MG63 (cell line): ENCODE measurements around the gene CCNJL. TPM values are rescaled to one million over a fixed set of nuclear protein-coding genes. Genes with fewer than 3 reads are reported as not detected.

Source experiments
- DNase-seq: peaks from one replicate; pipeline ENCODE4 v3.0.0-alpha.2; 2020
- H3K27me3 ChIP-seq: fragments of 250-450 bp; sonication (Bioruptor Pico); 2 replicates; pipeline ENCODE4 v1.5.1; 2020; ENCODE audit warnings: mild to moderate bottlenecking, moderate library complexity
- H3K36me3 ChIP-seq: fragments of 250-450 bp; sonication (Bioruptor Pico); 2 replicates; pipeline ENCODE4 v1.5.1; 2020; ENCODE audit warnings: mild to moderate bottlenecking, moderate library complexity
- H3K4me3 ChIP-seq: fragments of 250-450 bp; sonication (Bioruptor Pico); 2 replicates; pipeline ENCODE4 v1.5.1; 2020; ENCODE audit warnings: mild to moderate bottlenecking, moderate library complexity
- H3K9me3 ChIP-seq: fragments of 250-450 bp; sonication (Bioruptor Pico); 2 replicates; pipeline ENCODE4 v1.5.1; 2020; ENCODE audit warnings: mild to moderate bottlenecking, moderate library complexity
- total RNA-seq: library from RNA; depleted of rRNA; stranded (reverse); fragments of >200 nt; shearing (Covaris generic); gene quantifications from 2 replicates; pipeline ENCODE4 v1.2.3, GENCODE V29; 2014; ENCODE audit warnings: low replicate concordance

The CCNJL gene
- total RNA-seq, 1 experiment from 2014 or later: 0.16 TPM

DNA sequence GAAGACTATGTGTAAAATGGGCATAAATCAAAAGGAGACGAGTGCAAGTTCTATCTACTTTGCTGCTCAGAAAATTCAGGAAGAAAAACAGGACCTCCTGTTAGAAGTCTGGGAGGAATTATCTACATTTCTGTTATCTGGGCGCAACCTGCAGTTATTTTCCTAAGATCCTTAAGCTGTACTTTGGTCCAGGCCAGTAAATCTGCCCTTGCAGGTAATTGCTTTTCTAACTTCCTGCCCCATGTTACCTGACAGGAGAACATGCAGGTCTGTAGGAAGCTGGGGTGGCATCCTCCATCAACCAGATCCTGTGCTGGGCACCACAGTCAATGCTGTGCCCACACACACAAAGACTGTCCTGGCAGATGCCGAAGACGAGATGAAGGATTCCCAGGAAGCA, 5.7 kb downstream of the CCNJL start:
- no peak for DNase-seq
- Histone ChIP-seq H3K27me3 (peaks cover 19% of the 10 kb centered on the region), H3K4me3 (no peak overlapping the region), H3K9me3 (no peaks in the 10 kb centered on the region), H3K36me3 (no peaks in the 10 kb centered on the region)

DNA sequence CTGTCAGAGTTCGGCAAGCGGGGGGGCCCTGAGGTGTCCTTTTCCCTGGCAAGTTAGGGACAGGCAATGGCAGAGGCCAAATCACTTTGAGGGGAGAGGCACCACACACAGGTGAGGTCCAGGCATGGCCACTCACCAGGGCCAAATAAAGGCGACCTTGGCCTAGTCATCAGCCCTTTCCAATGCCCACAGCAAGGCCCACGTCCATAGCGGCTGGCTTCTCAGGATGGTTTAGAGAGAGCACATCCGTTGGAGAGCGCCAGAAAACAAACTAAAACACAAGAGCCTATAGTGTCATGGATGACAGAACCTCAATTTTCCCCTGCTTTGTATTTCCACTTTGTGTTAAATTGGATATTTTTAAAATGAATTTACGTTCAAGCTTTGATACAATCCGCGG, 7.0 kb downstream of the CCNJL start:
- no peaks in the 10 kb centered on the region for H3K9me3 ChIP-seq
- H3K27me3 ChIP-seq: peaks cover 6% of the 10 kb centered on the region; the same call in 1 of the 2 replicates
- H3K4me3 ChIP-seq: no peak overlapping the region
- no peak for DNase-seq
- H3K36me3 ChIP-seq: no peaks in the 10 kb centered on the region

DNA sequence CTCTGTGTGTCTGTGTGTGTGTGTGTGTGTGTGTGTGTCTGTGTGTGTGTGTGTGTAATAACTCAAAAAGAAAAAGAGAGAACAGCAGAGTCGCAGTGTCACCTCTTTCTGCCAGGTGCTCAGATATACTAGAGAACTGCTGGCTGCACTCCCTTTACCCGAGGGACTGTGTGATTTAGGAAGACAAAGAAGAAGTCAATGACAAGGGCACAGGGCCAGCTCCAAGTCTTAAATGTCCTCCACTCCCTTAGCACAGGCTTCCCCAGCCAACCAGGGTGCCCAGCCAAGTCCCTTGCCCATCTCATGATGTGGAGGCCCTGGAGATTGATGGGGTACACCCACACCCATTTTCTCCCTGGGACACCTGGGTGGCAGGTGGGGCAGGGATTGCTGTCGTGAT, 8.7 kb downstream of the CCNJL start:
- Histone ChIP-seq H3K27me3 (peaks cover 6% of the 10 kb centered on the region; the same call in 1 of the 2 replicates), H3K36me3 (no peaks in the 10 kb centered on the region), H3K9me3 (no peaks in the 10 kb centered on the region), H3K4me3 (no peak overlapping the region)
- no peak for DNase-seq

DNA sequence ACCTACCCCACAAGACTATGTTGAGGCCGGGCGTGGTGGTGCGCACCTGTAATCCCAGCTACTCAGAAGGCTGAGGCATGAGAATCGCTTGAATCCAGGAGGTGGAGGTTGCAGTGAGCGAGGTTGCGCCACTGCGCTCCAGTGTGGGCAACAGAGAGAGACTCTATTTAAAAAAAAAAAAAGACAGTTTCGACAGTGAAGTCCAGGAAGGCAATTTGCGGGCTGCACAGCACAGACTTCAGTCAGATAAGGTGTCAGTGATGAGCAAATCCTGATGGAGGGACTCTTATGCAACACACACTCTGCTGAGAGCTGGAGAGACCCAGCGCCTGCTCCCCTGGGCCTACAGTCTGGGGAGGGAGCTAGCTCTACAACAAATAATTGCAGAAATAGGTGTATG, 14.2 kb downstream of the CCNJL start:
- Histone ChIP-seq H3K27me3 (no peaks in the 10 kb centered on the region), H3K36me3 (no peaks in the 10 kb centered on the region), H3K4me3 (no peak overlapping the region), H3K9me3 (no peaks in the 10 kb centered on the region)
- DNase-seq: no peak

DNA sequence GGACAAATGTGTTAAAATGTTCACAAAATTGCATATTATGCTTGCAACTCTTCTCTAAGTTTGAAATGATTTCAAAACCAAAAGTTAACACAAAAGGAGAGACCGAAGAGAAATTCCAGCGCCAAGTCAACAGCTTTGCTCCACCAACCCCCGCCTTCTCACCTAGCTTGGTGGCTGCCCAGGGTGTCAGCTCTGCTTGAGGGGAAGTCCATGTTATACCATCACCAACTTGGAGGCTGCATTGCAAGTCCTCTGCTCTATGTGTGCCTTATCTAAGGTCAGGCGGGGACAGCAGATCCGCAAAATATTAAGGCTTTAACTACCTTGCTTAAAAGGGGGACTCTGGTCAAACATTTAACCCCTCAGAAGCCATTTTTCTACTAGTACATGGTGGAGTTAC, 14.6 kb downstream of the CCNJL start:
- no peaks in the 10 kb centered on the region for H3K9me3 ChIP-seq
- no peak overlapping the region for H3K4me3 ChIP-seq
- no peak for DNase-seq
- no peaks in the 10 kb centered on the region for H3K36me3 ChIP-seq
- H3K27me3 ChIP-seq: no peaks in the 10 kb centered on the region

DNA sequence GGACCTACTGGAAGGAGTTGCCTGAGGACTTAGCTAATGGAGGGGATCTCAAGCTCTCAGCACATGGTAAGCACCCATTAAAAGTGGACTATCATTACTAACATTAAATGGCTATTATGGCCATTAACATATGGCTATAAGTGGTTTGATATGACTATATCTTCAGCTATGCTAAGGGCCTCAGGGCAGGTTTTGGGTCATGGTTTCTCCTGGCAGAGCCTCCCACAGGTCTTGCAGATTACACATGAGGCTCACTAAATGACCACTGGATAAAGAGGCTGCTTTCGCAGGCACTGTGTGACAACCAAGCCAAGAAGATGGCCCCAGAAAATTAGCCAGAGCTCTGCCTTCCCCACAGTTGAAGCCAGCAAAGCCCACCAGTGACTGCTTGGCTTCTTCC, 15.4 kb downstream of the CCNJL start:
- Histone ChIP-seq H3K36me3 (no peaks in the 10 kb centered on the region), H3K9me3 (no peaks in the 10 kb centered on the region), H3K27me3 (no peaks in the 10 kb centered on the region), H3K4me3 (no peak overlapping the region)
- no peak for DNase-seq

DNA sequence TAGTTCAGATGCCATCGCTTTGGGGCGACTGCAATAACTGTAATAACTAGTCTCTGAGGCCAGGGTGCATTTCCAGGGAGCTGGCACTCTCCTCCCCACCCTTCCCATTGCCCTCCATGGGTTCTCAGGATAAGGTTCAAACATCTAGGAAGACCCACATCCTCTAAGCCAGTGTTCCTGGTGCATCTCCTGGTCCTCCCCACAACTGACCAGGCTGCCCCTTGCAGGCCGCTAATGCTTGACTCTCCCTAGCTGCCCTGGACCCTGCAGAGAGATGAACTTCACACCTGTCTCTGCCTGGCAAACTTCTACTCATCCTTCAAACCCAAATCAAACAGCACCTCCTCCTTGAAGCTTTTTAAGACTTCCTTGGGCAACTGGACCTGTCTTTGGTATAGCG, 15.9 kb downstream of the CCNJL start:
- DNase-seq: no peak
- H3K9me3 ChIP-seq: no peaks in the 10 kb centered on the region

DNA sequence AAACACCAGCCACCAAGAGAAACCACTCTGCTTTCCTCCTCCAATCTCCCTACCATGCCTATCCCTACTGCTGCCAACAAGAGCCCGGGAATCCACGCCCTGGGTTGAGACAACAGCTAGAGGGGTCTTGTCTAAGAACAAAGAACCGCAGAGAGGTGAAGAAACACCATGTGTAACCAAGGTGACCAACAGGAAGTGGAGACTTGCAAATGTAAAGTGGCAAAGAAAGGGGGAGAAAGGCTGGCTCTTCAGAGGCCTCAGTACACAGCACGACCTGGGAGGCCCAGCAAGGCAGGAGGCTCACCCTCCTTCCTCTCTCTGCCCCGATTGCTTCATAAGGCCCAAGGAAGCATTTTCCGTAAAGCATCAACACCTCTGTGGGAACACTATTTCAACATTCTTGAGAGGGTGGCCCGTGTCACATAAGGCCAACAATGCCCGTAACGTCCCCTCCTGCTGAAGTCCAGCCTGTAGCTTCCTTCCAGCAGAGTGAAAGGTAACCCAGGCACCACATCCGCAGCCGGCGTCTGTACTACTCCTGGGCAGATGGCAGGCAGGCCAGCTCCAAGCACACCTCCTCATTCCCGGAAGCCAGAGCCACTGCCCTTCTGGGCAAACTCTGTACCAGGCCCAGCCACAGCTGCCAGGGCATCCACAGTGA, 18.3 kb downstream of the CCNJL start:
- Histone ChIP-seq H3K36me3 (no peaks in the 10 kb centered on the region), H3K9me3 (no peaks in the 10 kb centered on the region), H3K27me3 (no peaks in the 10 kb centered on the region), H3K4me3 (no peak overlapping the region)
- DNase-seq: no peak

More for the DNA sequence above, 15.9 kb downstream of the CCNJL start:
- Histone ChIP-seq H3K27me3 (no peaks in the 10 kb centered on the region), H3K36me3 (no peaks in the 10 kb centered on the region), H3K4me3 (no peak overlapping the region)

DNA sequence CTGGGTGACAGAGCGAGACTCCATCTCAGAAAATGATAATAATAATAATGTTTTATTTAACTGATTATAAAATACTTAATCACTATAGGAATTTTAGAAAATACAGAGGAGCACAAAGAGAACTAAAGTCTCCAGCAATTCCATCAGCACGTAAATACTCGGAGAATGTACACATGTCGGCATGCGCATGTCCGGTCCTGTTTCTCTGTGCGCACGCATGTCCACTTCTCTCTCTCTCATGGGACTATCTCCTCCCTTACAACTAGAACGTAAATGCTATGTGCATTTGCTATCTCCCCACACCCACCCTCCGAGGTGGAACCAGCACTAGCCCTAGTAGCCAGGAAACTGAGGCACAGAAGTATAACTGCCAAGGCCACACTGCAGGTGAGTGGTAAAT, 19.0 kb downstream of the CCNJL start:
- no peak for DNase-seq
- Histone ChIP-seq H3K36me3 (no peaks in the 10 kb centered on the region), H3K9me3 (no peaks in the 10 kb centered on the region), H3K4me3 (no peak overlapping the region), H3K27me3 (no peaks in the 10 kb centered on the region)

DNA sequence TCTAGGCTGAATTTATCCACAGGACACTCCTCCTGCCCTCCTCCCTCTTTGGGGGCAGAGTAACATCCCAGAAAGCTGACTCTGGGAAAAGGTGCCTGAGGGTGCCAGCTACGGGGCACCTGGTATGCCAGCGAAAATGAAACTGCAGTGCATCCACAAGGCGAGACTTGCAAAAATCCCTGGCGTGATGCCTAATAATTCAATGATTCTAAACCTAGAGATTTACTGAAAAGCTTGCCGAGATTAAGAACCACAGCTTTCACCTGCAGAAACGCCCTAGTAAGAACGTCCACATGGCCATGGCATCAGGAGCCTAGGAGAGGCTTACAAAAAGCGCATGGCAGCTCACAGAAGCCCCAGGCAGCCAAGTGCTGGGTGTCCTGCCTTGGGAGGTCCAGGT, 20.9 kb downstream of the CCNJL start:
- Histone ChIP-seq H3K36me3 (no peaks in the 10 kb centered on the region), H3K4me3 (no peak overlapping the region), H3K27me3 (no peaks in the 10 kb centered on the region), H3K9me3 (no peaks in the 10 kb centered on the region)
- DNase-seq: no peak

DNA sequence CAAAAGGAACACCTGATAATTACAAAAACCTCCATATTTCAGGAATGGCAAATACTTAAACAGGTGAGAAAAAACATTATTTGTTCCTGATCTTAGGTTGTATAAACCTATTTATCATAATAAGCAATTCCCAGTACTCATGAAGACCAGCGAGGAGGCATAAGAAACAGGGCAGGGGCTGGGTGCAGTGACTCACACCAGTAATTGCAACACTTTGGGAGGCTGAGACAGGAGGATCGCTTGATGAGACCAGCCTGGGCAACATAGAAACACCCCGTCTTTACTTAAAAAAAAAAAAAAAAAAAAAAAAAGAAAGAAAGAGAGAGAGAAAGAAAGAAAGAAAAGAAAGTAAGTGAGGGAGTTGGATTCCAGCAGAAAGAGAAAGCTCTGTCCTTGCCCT, 21.6 kb downstream of the CCNJL start:
- DNase-seq: no peak
- H3K9me3 ChIP-seq: no peaks in the 10 kb centered on the region
- no peaks in the 10 kb centered on the region for H3K36me3 ChIP-seq
- no peaks in the 10 kb centered on the region for H3K27me3 ChIP-seq
- H3K4me3 ChIP-seq: no peak overlapping the region

DNA sequence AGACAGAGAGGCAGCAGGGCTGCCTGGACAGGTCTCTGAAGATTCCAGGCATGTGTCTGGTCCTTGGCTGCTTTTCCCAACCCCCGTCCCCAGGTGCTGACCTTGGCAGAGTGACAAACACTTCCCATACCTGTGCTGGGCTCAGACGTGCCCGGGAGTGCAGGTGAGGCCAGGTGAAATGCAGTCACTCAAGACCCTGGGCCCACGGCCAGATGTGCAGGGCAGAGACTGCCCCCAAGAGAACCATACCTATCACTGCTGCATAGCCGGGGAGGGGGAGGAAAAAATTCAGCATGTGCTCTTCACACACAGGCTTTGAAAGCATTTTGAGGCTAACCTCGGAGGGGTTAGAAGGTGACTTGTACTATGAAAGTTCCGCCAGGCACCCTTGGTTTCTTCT, 22.6 kb downstream of the CCNJL start:
- Histone ChIP-seq H3K4me3 (no peak overlapping the region), H3K36me3 (no peaks in the 10 kb centered on the region), H3K9me3 (no peaks in the 10 kb centered on the region), H3K27me3 (no peaks in the 10 kb centered on the region)
- DNase-seq: no peak

DNA sequence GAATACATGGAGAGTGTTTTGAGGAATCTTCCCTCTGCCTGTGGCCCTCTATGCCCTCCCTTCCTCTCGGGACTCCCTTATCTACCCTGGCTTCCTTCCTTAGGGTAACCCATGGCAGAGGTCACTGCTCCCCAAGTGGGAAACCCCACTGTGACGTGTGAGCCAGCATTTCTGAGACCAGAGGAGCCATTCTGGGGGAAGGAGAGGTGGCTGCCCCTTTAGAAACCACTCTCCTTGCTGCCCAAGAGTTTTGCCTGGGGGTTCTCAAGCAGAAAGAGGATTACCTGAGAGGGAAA, 23.1 kb downstream of the CCNJL start:
- Histone ChIP-seq H3K4me3 (no peak overlapping the region), H3K36me3 (no peaks in the 10 kb centered on the region), H3K27me3 (no peaks in the 10 kb centered on the region), H3K9me3 (no peaks in the 10 kb centered on the region)
- no peak for DNase-seq

DNA sequence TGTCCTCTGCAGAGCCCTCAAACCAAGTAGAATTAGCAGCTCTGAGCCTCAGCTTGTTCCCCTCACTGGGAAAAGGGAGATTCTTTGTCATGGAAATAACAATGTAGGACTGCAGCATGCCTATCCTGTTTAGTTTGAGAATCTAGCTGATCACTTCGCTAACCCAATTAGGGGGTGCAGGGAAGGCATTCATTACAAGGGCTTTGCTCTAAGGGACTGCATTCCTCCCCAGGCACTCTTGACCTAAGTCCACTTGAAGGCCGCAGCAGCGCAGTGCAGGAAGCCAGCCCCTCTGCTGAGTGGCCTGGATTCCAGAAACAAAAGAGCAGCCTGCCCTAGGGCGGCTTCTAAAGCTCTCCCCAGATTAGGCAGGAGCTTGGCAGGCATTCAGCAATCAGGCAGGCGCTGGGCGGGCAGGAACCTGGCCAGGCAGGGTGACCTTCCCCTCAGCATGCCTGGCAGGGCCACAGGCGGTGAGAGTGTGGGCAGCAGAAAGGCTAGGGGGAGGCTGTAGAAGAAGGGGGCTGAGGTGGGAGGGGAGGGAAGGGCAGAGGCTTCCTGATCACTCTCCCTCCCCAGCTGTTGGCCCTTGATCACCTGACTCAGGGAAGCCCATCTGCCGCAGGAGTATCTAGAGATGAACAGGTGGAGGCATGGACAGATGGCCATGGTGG, 24.8 kb downstream of the CCNJL start:
- no peaks in the 10 kb centered on the region for H3K36me3 ChIP-seq
- H3K4me3 ChIP-seq: no peak overlapping the region
- DNase-seq: peak; percentile 26
- no peaks in the 10 kb centered on the region for H3K9me3 ChIP-seq
- H3K27me3 ChIP-seq: peaks cover under 1% of the 10 kb centered on the region; the same call in 1 of the 2 replicates

DNA sequence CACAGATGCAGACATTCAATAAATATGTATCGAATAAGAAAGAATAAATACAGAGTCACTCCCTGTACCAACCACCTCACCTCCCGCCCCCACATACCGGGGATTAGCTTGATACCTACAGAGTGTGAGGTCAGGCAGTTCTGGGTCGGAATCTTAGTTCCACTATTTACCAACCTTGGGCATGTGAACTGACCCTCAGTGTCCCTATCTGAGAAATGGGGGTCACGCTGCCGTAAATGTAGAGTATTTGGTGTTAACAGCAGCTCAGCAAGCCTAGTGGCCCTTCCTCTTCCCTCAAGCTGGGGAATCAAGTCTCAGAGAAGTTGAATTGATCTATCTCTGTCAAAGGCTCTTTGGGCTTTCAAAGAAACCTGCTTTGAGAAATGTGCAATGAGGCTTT, 25.4 kb downstream of the CCNJL start:
- Histone ChIP-seq H3K9me3 (no peaks in the 10 kb centered on the region), H3K4me3 (no peak overlapping the region), H3K36me3 (no peaks in the 10 kb centered on the region), H3K27me3 (peaks cover 6% of the 10 kb centered on the region; the same call in 1 of the 2 replicates)
- DNase-seq: no peak

DNA sequence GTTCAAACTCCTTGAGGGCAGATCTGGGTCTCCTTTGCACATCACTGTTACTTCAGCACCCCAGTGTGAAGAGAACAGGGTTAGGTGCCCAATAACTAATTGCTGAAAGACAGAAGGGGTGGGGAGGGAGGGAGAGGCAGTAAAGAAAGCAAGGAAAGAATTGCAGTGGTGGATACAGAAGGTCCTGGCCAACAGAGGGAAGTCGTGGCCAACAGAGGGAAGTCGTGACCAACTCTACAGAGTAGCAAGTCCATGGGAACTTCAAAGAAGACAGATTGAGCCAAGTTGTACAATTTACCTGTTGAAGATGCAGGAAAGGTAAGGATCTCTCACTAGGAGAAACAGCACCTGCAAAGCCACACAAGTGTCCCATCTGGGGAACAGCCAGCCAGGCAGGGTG, 27.0 kb downstream of the CCNJL start:
- Histone ChIP-seq H3K27me3 (peaks cover 8% of the 10 kb centered on the region; the same call in 1 of the 2 replicates), H3K4me3 (no peak overlapping the region), H3K9me3 (no peaks in the 10 kb centered on the region), H3K36me3 (no peaks in the 10 kb centered on the region)
- DNase-seq: no peak

DNA sequence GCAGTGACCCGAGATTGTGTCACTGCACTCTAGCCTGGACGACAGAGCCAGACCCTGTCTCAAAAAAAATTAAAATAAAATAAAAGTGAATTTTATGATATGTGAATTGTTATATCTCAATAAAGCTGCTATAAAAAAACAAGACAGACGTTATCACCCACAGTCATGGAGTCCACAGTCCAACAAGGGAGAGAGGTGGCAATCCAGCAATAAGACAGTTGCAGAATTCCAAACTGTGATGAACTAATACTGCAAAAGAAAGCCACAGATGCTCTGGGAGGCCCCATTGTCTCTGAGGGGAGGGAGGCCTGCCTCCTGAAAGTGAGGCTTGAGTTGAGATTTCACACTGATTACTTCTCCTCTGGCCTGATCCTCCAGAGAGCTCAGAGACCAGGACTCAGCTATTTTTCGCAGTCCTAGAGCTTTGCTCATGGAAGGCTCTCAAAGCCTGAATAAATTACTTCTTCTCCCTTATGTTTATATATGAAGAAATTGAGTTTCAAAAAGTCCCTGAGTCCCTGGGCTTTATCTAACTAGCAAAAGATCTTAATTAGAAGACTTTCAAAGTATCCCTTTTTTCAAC, 28.0 kb downstream of the CCNJL start:
- Histone ChIP-seq H3K27me3 (peaks cover 8% of the 10 kb centered on the region; the same call in 1 of the 2 replicates), H3K4me3 (no peak overlapping the region), H3K9me3 (no peaks in the 10 kb centered on the region), H3K36me3 (no peaks in the 10 kb centered on the region)
- no peak for DNase-seq

DNA sequence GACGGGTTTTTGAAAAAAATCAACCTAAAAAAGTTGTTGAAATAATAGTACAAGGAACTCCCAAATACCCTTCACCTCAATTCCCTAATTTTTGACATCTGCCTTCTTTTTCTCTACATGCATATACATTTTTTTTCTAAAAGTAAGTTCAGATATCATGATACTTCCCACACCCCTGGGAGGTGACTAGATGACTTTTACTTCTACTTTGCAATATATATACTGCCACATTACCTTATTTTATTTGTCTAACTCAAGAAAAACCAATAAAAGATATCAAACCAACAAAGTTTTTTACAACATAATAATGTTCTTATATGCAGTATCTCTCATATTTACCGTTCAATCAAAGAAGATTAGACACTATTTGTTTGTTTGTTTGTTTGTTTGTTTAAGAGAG, 31.1 kb downstream of the CCNJL start:
- H3K9me3 ChIP-seq: no peaks in the 10 kb centered on the region
- peaks cover 8% of the 10 kb centered on the region; the same call in 1 of the 2 replicates for H3K27me3 ChIP-seq
- DNase-seq: no peak
- H3K4me3 ChIP-seq: no peak overlapping the region
- no peaks in the 10 kb centered on the region for H3K36me3 ChIP-seq
